OCI-LY1 (cell line): ENCODE measurements around the gene OR10A7.

Experiments used
- H2AFZ ChIP-seq: fragments of 200-600 bp; sonication (generic), shearing (Covaris generic); 2 replicates; pipeline ENCODE4 v1.6.0; 2014; ENCODE audit warnings: antibody characterized with exemption, mild to moderate bottlenecking, low read length
- H3F3A ChIP-seq: fragments of 200-600 bp; sonication (generic), shearing (Covaris generic); 2 replicates; pipeline ENCODE4 v1.6.0; 2014; ENCODE audit warnings: mild to moderate bottlenecking, antibody characterized with exemption, low read length, moderate library complexity; ENCODE audit not compliant: insufficient read depth
- H3K27ac ChIP-seq: fragments of 200-600 bp; sonication (generic); 2 replicates; pipeline ENCODE4 v1.5.1; 2014; ENCODE audit warnings: low read length, mixed run types, mild to moderate bottlenecking, low read depth; ENCODE audit not compliant: poor library complexity, severe bottlenecking
- H3K27me3 ChIP-seq: fragments of 200-600 bp; sonication (generic); 2 replicates; pipeline ENCODE4 v1.6.0; 2014; ENCODE audit warnings: antibody characterized with exemption, mild to moderate bottlenecking, low read length, moderate library complexity; ENCODE audit not compliant: insufficient read depth
- H3K36me3 ChIP-seq: fragments of 200-600 bp; sonication (generic); 2 replicates; pipeline ENCODE4 v1.6.1; 2014; ENCODE audit warnings: mild to moderate bottlenecking, antibody characterized with exemption, low read length, moderate library complexity, mixed read lengths; ENCODE audit not compliant: insufficient read depth
- H3K4me1 ChIP-seq: fragments of 200-600 bp; sonication (generic); 2 replicates; pipeline ENCODE4 v1.5.1; 2014; ENCODE audit warnings: mild to moderate bottlenecking, low read length, moderate library complexity; ENCODE audit not compliant: insufficient read depth, severe bottlenecking
- H3K4me2 ChIP-seq: fragments of 200-600 bp; sonication (generic), shearing (Covaris generic); 2 replicates; pipeline ENCODE4 v1.6.1; 2014; ENCODE audit warnings: low read length
- H3K4me3 ChIP-seq: fragments of 200-600 bp; sonication (generic); 2 replicates; pipeline ENCODE4 v1.5.1; 2014; ENCODE audit warnings: low read length, low read depth, mild to moderate bottlenecking, mixed read lengths; ENCODE audit not compliant: poor library complexity, severe bottlenecking
- H3K79me2 ChIP-seq: fragments of 200-600 bp; shearing (Covaris generic); 2 replicates; pipeline ENCODE4 v1.6.1; 2016; ENCODE audit warnings: mixed run types, low read length, mixed read lengths; ENCODE audit not compliant: insufficient read depth
- H3K9ac ChIP-seq: fragments of 200-600 bp; sonication (generic), shearing (Covaris generic); 2 replicates; pipeline ENCODE4 v1.6.1; 2014; ENCODE audit warnings: mild to moderate bottlenecking, low read length, mixed read lengths
- H3K9me2 ChIP-seq: fragments of 200-600 bp; sonication (generic), shearing (Covaris generic); 2 replicates; pipeline ENCODE4 v1.6.1; 2014; ENCODE audit warnings: low read depth, mild to moderate bottlenecking, low read length, mixed read lengths
- H3K9me3 ChIP-seq: fragments of 200-600 bp; shearing (Covaris generic); 2 replicates; pipeline ENCODE4 v1.6.1; 2014; ENCODE audit warnings: low read length, mixed read lengths
- H4K20me1 ChIP-seq: fragments of 200-600 bp; sonication (generic), shearing (Covaris generic); 2 replicates; pipeline ENCODE4 v1.6.0; 2016; ENCODE audit warnings: mild to moderate bottlenecking, low read length; ENCODE audit not compliant: insufficient read depth
- EZH2 ChIP-seq: fragments of 200-600 bp; sonication (generic), shearing (Covaris generic); IDR thresholded peaks from 2 replicates; pipeline ENCODE4 v1.8.0; 2017; ENCODE audit warnings: borderline replicate concordance, mixed run types, mild to moderate bottlenecking, antibody characterized with exemption, low read length, moderate library complexity, mixed read lengths
- TF ChIP-seq, protein P1 (sequence below): fragments of 200-600 bp; sonication (generic), shearing (Covaris generic); IDR thresholded peaks from 2 replicates; pipeline ENCODE4 v1.5.1; 2017; ENCODE audit warnings: mild to moderate bottlenecking, antibody characterized with exemption, low read length, moderate library complexity, mixed read lengths

The OR10A7 gene

DNA sequence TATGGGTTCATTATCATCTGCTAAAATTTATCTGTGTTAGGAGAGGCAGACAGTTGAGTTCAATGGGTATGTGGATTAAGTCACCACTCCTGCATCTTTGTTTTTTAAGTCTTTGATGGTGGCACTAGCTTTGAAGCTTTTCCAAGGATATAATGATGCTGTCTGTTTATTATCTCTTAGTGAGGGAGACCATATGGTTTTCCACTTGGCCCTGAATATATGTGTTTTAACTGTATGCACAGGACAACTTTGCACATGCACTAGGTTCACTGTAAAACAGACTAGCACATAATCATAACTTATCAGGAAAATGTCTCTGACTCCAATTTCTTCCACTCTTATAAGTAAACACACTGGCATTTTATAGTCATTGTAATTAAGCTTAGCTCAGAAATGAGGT is 32.5 kb downstream of the OR10A7 start:
- no peaks in the 10 kb centered on the region for H3K36me3 ChIP-seq
- TF ChIP-seq, protein P1, sequence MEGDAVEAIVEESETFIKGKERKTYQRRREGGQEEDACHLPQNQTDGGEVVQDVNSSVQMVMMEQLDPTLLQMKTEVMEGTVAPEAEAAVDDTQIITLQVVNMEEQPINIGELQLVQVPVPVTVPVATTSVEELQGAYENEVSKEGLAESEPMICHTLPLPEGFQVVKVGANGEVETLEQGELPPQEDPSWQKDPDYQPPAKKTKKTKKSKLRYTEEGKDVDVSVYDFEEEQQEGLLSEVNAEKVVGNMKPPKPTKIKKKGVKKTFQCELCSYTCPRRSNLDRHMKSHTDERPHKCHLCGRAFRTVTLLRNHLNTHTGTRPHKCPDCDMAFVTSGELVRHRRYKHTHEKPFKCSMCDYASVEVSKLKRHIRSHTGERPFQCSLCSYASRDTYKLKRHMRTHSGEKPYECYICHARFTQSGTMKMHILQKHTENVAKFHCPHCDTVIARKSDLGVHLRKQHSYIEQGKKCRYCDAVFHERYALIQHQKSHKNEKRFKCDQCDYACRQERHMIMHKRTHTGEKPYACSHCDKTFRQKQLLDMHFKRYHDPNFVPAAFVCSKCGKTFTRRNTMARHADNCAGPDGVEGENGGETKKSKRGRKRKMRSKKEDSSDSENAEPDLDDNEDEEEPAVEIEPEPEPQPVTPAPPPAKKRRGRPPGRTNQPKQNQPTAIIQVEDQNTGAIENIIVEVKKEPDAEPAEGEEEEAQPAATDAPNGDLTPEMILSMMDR, result no peak
- no peak for TF ChIP-seq EZH2
- H3K9me2 ChIP-seq, result no peaks in the 10 kb centered on the region

DNA sequence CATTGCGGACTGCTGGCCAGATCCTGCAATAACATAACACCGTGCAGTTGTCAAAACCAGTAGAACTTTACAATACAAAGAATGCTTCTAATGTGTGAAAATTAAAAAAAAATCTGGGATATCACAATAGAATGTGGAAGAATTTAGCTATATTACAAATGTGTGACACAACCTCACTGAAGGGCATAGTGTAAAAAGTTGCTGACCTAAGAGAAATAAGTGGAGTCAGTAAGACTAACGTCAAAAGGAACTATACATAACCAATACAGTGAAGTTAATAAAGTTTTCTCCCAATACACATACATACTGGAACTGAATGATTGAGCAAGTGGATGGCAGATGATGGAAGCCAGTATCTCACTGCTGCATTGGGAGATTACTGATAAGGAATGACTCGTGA is 36.0 kb downstream of the OR10A7 start:
- Histone ChIP-seq H3K9me2 (no peaks in the 10 kb centered on the region), H3K4me2 (no peak overlapping the region), H3K4me1 (no peaks in the 10 kb centered on the region), H3K9me3 (no peaks in the 10 kb centered on the region), H2AFZ (no peak overlapping the region), H3K36me3 (no peaks in the 10 kb centered on the region), H3F3A (no peaks in the 10 kb centered on the region), H3K79me2 (no peaks in the 10 kb centered on the region), H3K27ac (no peak overlapping the region), H4K20me1 (no peaks in the 10 kb centered on the region), H3K9ac (no peak overlapping the region), H3K27me3 (no peaks in the 10 kb centered on the region), H3K4me3 (no peak overlapping the region)
- TF ChIP-seq EZH2, result no peak
- TF ChIP-seq, protein P1, result no peak

More for the DNA sequence above, 32.5 kb downstream of the OR10A7 start:
- Histone ChIP-seq H3K4me3 (no peak overlapping the region), H3K27ac (no peak overlapping the region), H3K9me3 (no peaks in the 10 kb centered on the region), H3K9ac (no peak overlapping the region), H2AFZ (no peak overlapping the region), H3F3A (no peaks in the 10 kb centered on the region), H3K79me2 (no peaks in the 10 kb centered on the region), H3K27me3 (no peaks in the 10 kb centered on the region), H3K4me1 (no peaks in the 10 kb centered on the region), H4K20me1 (no peaks in the 10 kb centered on the region), H3K4me2 (no peak overlapping the region)

DNA sequence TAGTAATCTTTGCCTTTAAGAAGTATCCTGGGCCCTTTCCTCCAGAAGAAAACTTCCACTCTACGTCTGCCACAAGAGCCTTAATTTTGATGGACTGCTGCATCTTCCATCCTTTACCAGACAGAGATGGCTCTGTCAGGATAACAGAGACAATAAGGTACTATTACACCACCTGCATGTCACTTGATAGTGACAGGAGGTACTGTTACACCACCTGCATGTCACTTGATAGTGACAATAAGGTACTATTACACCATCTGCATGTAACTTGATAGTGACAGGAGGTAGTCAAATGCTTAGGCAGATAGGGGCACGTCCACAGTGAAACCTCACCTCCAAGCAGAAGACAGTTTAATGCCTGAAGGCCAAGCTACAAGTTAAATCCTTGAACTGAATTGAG is 37.5 kb downstream of the OR10A7 start:
- Histone ChIP-seq H3K9me2 (no peaks in the 10 kb centered on the region), H3K79me2 (no peaks in the 10 kb centered on the region), H3K27ac (no peak overlapping the region), H3K4me2 (no peak overlapping the region), H3K9ac (no peak overlapping the region), H3K9me3 (no peaks in the 10 kb centered on the region), H3F3A (no peaks in the 10 kb centered on the region), H4K20me1 (no peaks in the 10 kb centered on the region), H3K4me3 (no peak overlapping the region), H3K4me1 (no peaks in the 10 kb centered on the region), H3K27me3 (no peaks in the 10 kb centered on the region), H2AFZ (no peak overlapping the region), H3K36me3 (no peaks in the 10 kb centered on the region)
- TF ChIP-seq, protein P1, result no peak
- no peak for TF ChIP-seq EZH2
